GM21447 (cell line): ENCODE results near the gene C11orf68.

ENCODE experiments used
- ATAC-seq: cut with Tn5 transposase; IDR thresholded peaks from one replicate; pipeline ENCODE4 v1.9.1; 2021; ENCODE audit not compliant: unreplicated experiment

C11orf68 gene

GRCh38 chr11:65891219-65892136, 27.4 kb downstream of the C11orf68 start:
- ATAC-seq: no peak

- peak; percentile 44 for ATAC-seq
Observed at GRCh38 chr11:65890324-65891218, 28.3 kb downstream of the C11orf68 start, which contains the start of gene CCDC85B. TSS of gene CCDC85B (plus strand) at chr11:65890673. CDS start at chr11:65890784, 111 bp downstream.

- peak; percentile 41 for ATAC-seq
Observed at GRCh38 chr11:65888163-65888814, 30.6 kb downstream of the C11orf68 start, which contains the start of gene FIBP. TSS of gene FIBP (minus strand) at chr11:65888471. CDS start at chr11:65888418, 53 bp downstream.

- peak; percentile 1 for ATAC-seq
Observed at GRCh38 chr11:65887723-65888162, 31.1 kb downstream of the C11orf68 start.

- no peak for ATAC-seq
Observed at GRCh38 chr11:65886826-65887722, 31.8 kb downstream of the C11orf68 start.

- no peak for ATAC-seq
Observed at GRCh38 chr11:65885808-65886536, 32.9 kb downstream of the C11orf68 start.

GRCh38 chr11:65885231-65885630, 33.6 kb downstream of the C11orf68 start:
- ATAC-seq: no peak

GRCh38 chr11:65884716-65885092, 34.2 kb downstream of the C11orf68 start:
- ATAC-seq: no peak

- no peak for ATAC-seq
Observed at GRCh38 chr11:65883786-65884715, 34.8 kb downstream of the C11orf68 start.

GRCh38 chr11:65883058-65883761, 35.7 kb downstream of the C11orf68 start:
- ATAC-seq: no peak

- no peak for ATAC-seq
Observed at GRCh38 chr11:65882120-65883057, 36.5 kb downstream of the C11orf68 start.

GRCh38 chr11:65880844-65881421, 37.9 kb downstream of the C11orf68 start:
- ATAC-seq: no peak

- ATAC-seq: no peak
Observed at GRCh38 chr11:65880027-65880426, 38.8 kb downstream of the C11orf68 start.

GRCh38 chr11:65879617-65880016, 39.2 kb downstream of the C11orf68 start, which contains the start of gene CTSW:
TSS of gene CTSW (plus strand) at chr11:65879837. CDS start at chr11:65879855, 18 bp downstream.
- ATAC-seq: no peak

- ATAC-seq: peak; percentile 73
Observed at GRCh38 chr11:65873318-65874156, 45.3 kb downstream of the C11orf68 start.
